8988T (cell line): ENCODE results near the gene ACOD1.
A peak's percentile ranks its signal among the peaks of the same experiment; 100 is the strongest.
"Not testable (repeated sequence)": the region's sequence is repeated elsewhere in the genome, so short reads cannot be mapped to it uniquely, and the experiment has no call there.

ENCODE experiments used
- DNase-seq: peaks from one replicate; pipeline ENCODE4 v3.0.0; 2011

The ACOD1 gene

GRCh38 chr13:76954538-76954937 is 6.2 kb downstream of the ACOD1 start:
- no peak for DNase-seq

GRCh38 chr13:76955193-76955592 is 6.9 kb downstream of the ACOD1 start:
- DNase-seq, result no peak

GRCh38 chr13:76955661-76956060 is 7.3 kb downstream of the ACOD1 start:
- no peak for DNase-seq

- no peak for DNase-seq
These were observed 10.6 kb downstream of the ACOD1 start for GRCh38 chr13:76958841-76959432.

GRCh38 chr13:76959734-76960133 is 11.4 kb downstream of the ACOD1 start:
- DNase-seq, result not testable (repeated sequence)

GRCh38 chr13:76965759-76966421 is 17.6 kb downstream of the ACOD1 start:
- DNase-seq, result no peak

GRCh38 chr13:76967031-76967430 is 18.7 kb downstream of the ACOD1 start:
- DNase-seq, result no peak

GRCh38 chr13:76968041-76968440 is 19.7 kb downstream of the ACOD1 start:
- no peak for DNase-seq

GRCh38 chr13:76969488-76970365 is 21.4 kb downstream of the ACOD1 start:
- no peak for DNase-seq

GRCh38 chr13:76971215-76971614 is 22.9 kb downstream of the ACOD1 start:
- DNase-seq, result no peak

- no peak for DNase-seq
These were observed 23.8 kb downstream of the ACOD1 start for GRCh38 chr13:76971851-76972829.

GRCh38 chr13:76973920-76974617 is 25.8 kb downstream of the ACOD1 start:
- no peak for DNase-seq

GRCh38 chr13:76974618-76974975 is 26.3 kb downstream of the ACOD1 start:
- no peak for DNase-seq

GRCh38 chr13:76975863-76976262 is 27.6 kb downstream of the ACOD1 start:
- no peak for DNase-seq

- no peak for DNase-seq
These were observed 28.2 kb downstream of the ACOD1 start for GRCh38 chr13:76976490-76976889.

GRCh38 chr13:76976929-76977328 is 28.6 kb downstream of the ACOD1 start:
- DNase-seq, result no peak

GRCh38 chr13:76980075-76980718 is 31.9 kb downstream of the ACOD1 start:
- DNase-seq, result peak; percentile 91

GRCh38 chr13:76982061-76982460 is 33.8 kb downstream of the ACOD1 start:
- no peak for DNase-seq

- no peak for DNase-seq
These were observed 35.4 kb downstream of the ACOD1 start for GRCh38 chr13:76983676-76984075.

GRCh38 chr13:76991432-76991795 is 43.1 kb downstream of the ACOD1 start:
- DNase-seq, result no peak

GRCh38 chr13:76991796-76992547 is 43.7 kb downstream of the ACOD1 start, which contains the start of gene CLN5:
TSS of gene CLN5 (plus strand) at chr13:76992081. CDS start at chr13:76992099, 18 bp downstream.
- peak; percentile 76 for DNase-seq
